Airway epithelial cell (primary cell): ENCODE results near the gene LRRC41. TPM values are rescaled to one million over a fixed set of nuclear protein-coding genes. Genes with fewer than 3 reads are reported as not detected.

Source experiments
- total RNA-seq: library from RNA; depleted of rRNA; stranded (reverse); fragments of >200 nt; gene quantifications from 2 replicates; pipeline ENCODE4 v1.2.3, GENCODE V29; 2015

Gene LRRC41
- total RNA-seq = 65.8 and 100 TPM in 2 replicates

DNA sequence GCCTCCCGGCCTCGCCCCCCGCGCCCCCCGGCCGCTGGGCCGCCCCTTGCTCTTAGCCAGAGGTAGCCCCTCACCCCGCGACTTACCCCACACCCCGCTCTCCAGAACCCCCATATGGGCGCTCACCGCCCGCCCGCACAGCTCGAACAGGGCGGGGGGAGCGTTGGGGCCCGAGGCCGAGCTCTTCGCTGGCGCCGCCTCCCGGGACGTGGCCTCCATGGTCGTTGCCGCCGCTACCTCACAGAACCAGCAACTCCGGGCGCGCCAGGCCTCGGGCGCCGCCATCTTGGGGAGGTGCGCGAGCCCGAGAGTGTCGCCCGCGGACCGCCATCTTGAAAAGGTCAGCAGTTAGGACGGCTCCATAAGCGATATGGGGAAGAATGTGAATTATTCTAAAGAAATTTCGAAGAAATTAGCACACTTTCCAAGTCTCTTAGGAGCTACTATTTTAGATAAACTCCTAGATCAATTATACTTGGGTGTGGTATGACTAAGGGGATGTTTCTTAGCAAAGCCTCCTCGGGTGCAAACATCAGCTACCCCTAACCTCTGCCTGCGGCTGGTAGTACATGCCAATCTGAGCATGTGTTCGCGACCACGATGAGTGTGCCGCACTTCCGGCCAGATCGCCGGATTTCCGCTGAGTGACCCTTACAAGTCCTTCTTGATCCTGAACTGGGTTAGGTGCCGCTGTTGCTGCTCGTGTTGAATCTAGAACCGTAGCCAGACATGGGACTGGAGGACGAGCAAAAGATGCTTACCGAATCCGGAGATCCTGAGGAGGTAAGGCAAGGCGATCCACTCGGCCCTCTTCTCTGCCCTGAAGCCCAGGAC lies at the start of gene LRRC41, which contains the start of gene UQCRH:
Gene LRRC41 (minus strand): TSS at position 579 of the 834 bp plus-strand sequence. CDS start 294 bp downstream, at position 285.
Gene UQCRH (plus strand): TSS at position 661 of the 834 bp plus-strand sequence. CDS start 69 bp downstream, at position 730.

DNA sequence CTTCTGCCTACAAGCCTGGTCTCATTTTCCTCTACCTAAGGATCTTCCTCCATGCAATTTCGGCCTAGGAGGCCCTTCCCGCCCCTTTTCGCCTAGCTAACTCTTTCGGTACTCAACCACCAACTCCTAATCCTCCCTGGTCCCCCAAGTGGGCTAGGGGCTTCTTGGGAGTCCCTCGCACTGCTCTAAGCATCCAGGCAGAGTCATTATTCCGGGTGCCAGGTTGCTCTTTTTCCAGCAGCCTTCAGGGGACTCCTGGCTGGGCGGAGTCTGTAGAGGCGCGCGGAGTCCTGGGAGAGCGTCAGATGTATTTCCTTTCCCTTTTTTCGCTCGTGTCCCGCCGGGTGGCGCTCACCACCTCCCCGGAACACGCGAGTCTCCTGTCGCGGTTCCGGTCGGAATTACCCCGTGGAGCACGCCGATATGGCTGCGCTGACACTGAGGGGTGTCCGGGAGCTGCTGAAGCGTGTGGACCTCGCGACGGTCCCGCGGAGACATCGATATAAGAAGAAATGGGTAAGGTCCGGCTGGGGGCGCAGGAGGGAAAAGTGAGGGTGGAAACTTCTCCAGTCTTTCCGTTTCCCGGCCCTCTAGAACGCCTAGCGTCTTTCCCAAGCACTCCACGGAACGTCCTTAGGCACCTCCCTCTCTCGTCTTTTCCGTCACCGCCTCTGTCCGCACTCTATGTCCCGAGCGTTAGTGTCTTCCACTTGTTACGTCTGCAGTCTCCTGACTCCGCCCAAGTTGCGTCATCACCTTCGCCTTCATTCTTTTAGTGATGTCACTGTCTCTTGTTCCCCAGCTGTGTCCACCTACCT lies 37.2 kb upstream of the LRRC41 start, which contains the start of gene NSUN4:
Gene NSUN4 (plus strand): TSS at position 404 of the 818 bp plus-strand sequence. CDS start 20 bp downstream, at position 424.

DNA sequence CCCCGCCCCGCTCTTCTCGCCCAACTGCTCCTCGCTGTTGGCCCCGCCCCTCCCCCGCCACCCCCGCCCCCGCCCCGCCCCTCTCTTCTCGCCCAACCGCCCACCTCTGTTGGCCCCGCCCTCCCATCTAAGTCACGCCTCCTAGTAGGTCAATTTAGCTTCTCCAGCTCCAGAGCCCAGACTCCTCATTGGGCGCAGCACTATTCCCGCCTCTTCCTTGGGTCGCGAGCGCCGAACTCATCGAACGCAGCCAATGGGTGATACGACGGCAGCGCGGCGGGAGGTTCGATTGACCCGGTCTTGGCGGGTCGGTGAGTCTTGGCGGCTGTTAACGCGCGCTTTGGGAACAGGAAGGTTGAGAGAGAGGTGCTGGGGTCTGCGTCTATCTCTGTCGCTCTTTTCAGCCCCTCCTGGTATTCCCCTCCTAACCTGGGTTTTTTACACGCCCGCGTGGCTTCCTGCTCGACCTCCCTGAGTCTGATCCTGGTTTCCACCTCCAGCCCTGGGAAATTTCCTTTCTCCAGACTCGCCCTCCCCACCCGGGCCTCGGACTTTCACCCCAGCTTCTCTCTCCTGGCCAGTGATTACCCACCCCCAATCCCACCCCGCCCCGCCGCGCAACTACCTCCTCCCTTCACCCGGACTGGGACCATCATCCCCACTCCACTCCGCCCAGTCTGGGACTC lies 55.8 kb downstream of the LRRC41 start, which contains the start of gene RAD54L:
Gene RAD54L (plus strand): TSS at position 328 of the 686 bp plus-strand sequence. CDS start 643 bp downstream, outside the sequence.

Other genes starting within 250 kb of the LRRC41 start
- 7.6 and 10.6 TPM in 2 replicates for gene PIK3R3, start 171.0 kb downstream of the LRRC41 start, total RNA-seq
- 37.5 and 39.6 TPM in 2 replicates for gene TSPAN1, start 128.5 kb downstream of the LRRC41 start, total RNA-seq
- not detected in 2 replicates for gene P3R3URF, start 127.1 kb downstream of the LRRC41 start, total RNA-seq
- gene POMGNT1, start 105.2 kb downstream of the LRRC41 start, total RNA-seq = 51.6 and 58.7 TPM in 2 replicates
- 5.5 and 5.9 TPM in 2 replicates for gene LURAP1, start 100.3 kb downstream of the LRRC41 start, total RNA-seq
- gene RAD54L, start 55.9 kb downstream of the LRRC41 start, total RNA-seq = 9.7 and 33.1 TPM in 2 replicates
- 612 and 959 TPM in 2 replicates for gene UQCRH, start 82 bp upstream of the LRRC41 start, total RNA-seq
- gene NSUN4, start 37.2 kb upstream of the LRRC41 start, total RNA-seq = 14.3 and 15.9 TPM in 2 replicates
- 11.1 and 20.8 TPM in 2 replicates for gene FAAH, start 90.7 kb upstream of the LRRC41 start, total RNA-seq
- gene DMBX1, start 186.2 kb upstream of the LRRC41 start, total RNA-seq = not detected in 2 replicates
- gene KNCN, start 248.0 kb upstream of the LRRC41 start, total RNA-seq = not detected in 2 replicates